Activated naive CD4-positive, alpha-beta T cell treated with anti-CD3 and anti-CD28 coated beads, Interleukin-2, amount 50 U/mL, for 72 hours (primary cell): ENCODE measurements around the gene SDHAF1. TPM values are rescaled to one million over a fixed set of nuclear protein-coding genes. Genes with fewer than 3 reads are reported as not detected.
"Not testable (repeated sequence)": the region's sequence is repeated elsewhere in the genome, so short reads cannot be mapped to it uniquely, and the experiment has no call there.

ENCODE experiments used
- ATAC-seq, 2 donors: fragments of 150-1000 bp; cut with Tn5 transposase; 2 replicates each; pipeline ENCODE4 v1.10.0; 2021; ENCODE audit warnings: mild to moderate bottlenecking in 2 of 2, moderate library complexity in 2 of 2
- DNase-seq, 2 donors: peaks; one replicate each; pipeline ENCODE4 v3.0.0; 2021 to 2022; ENCODE audit warnings: low spot score in 2 of 2
- H3K27ac Mint-ChIP-seq, 2 donors: one replicate each; pipeline ENCODE4 v1.8.0; 2022; ENCODE audit warnings: mild to moderate bottlenecking in 2 of 2, mixed read lengths in 2 of 2
- H3K36me3 Mint-ChIP-seq, 2 donors: one replicate each; pipeline ENCODE4 v1.8.0; 2022; ENCODE audit warnings: mixed read lengths in 2 of 2
- H3K9me3 Mint-ChIP-seq, 2 donors: one replicate each; pipeline ENCODE4 v1.8.0; 2022; ENCODE audit warnings: mixed read lengths in 2 of 2
- total RNA-seq, 2 donors: library from RNA; stranded (reverse); gene quantifications; one replicate each; pipeline ENCODE4 v1.2.3, GENCODE V29; 2022

The SDHAF1 gene
- 10 to 100 TPM; 23.0 to 24.7 TPM for total RNA-seq

GRCh38 chr19:35995048-35995993, at the start of gene SDHAF1:
SDHAF1 (plus strand) TSS chr19:35995188; CDS start chr19:35995275, 87 bp downstream.
- DNase-seq (peak; percentile 94 to 97), ATAC-seq (peak; percentile 92 to 94)
- Mint-ChIP-seq H3K36me3 (peaks cover 12 to 14% of the 10 kb centered on the region in 2 donors), H3K9me3 (no peaks in the 10 kb centered on the region), H3K27ac (peak within 1 kb of the TSS; percentile 91 to 97)

DNA sequence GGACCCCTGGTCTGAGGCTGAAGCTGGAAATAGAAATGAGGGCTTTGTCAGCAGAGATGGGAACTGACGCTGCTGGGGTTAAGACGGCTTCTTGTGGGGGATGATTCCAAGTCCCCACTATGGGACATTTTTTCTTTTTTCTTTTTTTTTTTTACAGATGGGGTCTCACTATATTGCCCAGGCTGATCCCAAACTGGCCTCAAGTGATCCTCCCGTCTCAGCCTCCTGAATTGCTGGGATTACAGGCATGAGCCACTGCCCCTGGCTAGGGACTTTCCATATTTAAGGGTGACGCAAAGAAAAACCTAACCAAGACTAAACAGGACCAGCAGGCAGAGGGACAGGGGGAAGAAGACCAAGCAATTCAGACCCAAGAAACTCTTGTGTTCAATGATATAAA, 48.8 kb upstream of the SDHAF1 start:
- Mint-ChIP-seq H3K9me3 (no peaks in the 10 kb centered on the region), H3K27ac (peak overlapping the region; percentile 51 to 52), H3K36me3 (no peaks in the 10 kb centered on the region)
- DNase-seq, result no peak
- ATAC-seq, result no peak

- Mint-ChIP-seq H3K27ac (peak overlapping the region in 1 of 2 donors; percentile 55), H3K36me3 (no peaks in the 10 kb centered on the region), H3K9me3 (no peaks in the 10 kb centered on the region)
- DNase-seq, result no peak
- no peak for ATAC-seq
These were observed 45.9 kb upstream of the SDHAF1 start for GRCh38 chr19:35949131-35949530.

- no peak for ATAC-seq
- Mint-ChIP-seq H3K9me3 (no peaks in the 10 kb centered on the region), H3K36me3 (no peaks in the 10 kb centered on the region), H3K27ac (no peak overlapping the region)
- DNase-seq, result no peak
These were observed 38.9 kb upstream of the SDHAF1 start for GRCh38 chr19:35955881-35956634.

DNA sequence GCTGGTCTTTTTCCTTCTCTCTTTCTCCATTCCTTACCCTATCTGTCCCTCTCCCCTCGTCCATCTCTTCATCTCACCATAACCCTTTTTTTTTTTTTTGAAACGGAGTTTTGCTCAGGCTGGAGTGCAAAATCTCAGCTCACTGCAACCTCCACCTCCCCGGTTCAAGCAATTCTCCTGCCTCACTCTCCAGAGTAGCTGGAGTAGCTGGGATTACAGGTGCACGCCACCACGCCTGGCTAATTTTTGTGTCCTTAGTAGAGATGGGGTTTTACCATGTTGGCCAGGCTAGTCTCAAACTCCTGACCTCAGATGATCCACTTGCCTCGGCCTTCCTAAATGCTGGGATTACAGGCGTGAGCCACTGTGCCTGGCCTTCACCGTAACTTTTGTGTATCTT, 37.6 kb upstream of the SDHAF1 start:
- H3K27ac Mint-ChIP-seq, H3K36me3 Mint-ChIP-seq, DNase-seq, ATAC-seq, H3K9me3 Mint-ChIP-seq: not testable (repeated sequence)

GRCh38 chr19:35958660-35959039, 36.3 kb upstream of the SDHAF1 start:
- ATAC-seq, result peak in 1 of 2 donors; percentile 2
- Mint-ChIP-seq H3K36me3 (no peaks in the 10 kb centered on the region), H3K27ac (no peak overlapping the region)

GRCh38 chr19:35959040-35959967, 35.7 kb upstream of the SDHAF1 start:
- DNase-seq (peak; percentile 62 to 76), ATAC-seq (peak; percentile 88 to 91)
- no peaks in the 10 kb centered on the region for H3K36me3 Mint-ChIP-seq
- no peaks in the 10 kb centered on the region for H3K9me3 Mint-ChIP-seq
- no peak overlapping the region for H3K27ac Mint-ChIP-seq

More at GRCh38 chr19:35958660-35959039, 36.3 kb upstream of the SDHAF1 start:
- DNase-seq, result no peak
- no peaks in the 10 kb centered on the region for H3K9me3 Mint-ChIP-seq

DNA sequence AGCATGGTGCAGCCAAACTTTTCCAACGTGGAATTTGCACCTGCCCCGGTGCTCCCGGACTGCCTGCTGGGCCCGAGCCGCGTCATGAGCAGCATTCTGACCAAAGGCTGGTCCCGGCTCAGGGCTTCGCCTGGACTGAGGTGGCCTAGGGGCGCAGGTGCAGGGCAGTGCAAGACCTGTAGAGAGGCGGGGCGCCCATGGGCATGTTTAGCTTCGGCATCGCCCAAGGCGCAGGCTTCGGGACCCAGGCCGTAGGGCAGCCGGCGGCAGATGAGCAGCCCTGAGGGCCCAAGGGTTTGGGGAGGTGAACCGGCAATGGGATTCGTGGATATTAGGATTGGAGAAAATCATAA, 35.0 kb upstream of the SDHAF1 start:
- DNase-seq (no peak), ATAC-seq (no peak)
- H3K36me3 Mint-ChIP-seq, result no peaks in the 10 kb centered on the region
- no peak overlapping the region for H3K27ac Mint-ChIP-seq
- H3K9me3 Mint-ChIP-seq, result no peaks in the 10 kb centered on the region

DNA sequence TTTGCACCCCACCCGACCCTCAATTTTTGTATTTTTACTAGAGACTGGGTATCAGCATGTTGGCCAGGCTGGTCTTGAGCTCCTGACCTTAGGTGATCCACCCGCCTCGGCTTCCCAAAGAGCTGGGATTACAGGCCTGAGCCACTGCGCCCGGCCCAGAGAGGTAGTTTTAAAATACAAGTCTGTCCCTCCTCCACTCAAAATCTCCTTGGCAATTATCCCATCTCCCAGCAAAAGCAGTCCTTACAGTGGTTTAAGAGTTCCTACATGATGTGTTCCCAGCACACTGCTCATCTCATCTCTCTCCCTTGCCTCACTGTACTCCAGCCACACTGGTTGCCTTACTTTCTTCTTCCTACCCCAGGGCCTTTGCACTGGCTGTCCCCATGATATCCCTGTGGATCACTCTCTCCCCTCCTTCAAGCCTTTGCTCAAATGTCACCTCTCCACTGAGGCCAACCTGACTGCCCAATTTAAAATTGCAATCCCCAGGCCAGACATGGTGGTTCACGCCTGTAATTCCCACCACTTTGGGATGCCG, 34.5 kb upstream of the SDHAF1 start:
- Mint-ChIP-seq H3K9me3 (no peaks in the 10 kb centered on the region), H3K36me3 (no peaks in the 10 kb centered on the region), H3K27ac (no peak overlapping the region)
- DNase-seq (no peak), ATAC-seq (no peak)

GRCh38 chr19:35963514-35963913, 31.5 kb upstream of the SDHAF1 start:
- peak in 1 of 2 donors; percentile 55 for DNase-seq
- H3K27ac Mint-ChIP-seq, result no peak overlapping the region
- H3K9me3 Mint-ChIP-seq, result no peaks in the 10 kb centered on the region
- no peaks in the 10 kb centered on the region for H3K36me3 Mint-ChIP-seq
- no peak for ATAC-seq

GRCh38 chr19:35966771-35967170, 28.2 kb upstream of the SDHAF1 start:
- no peaks in the 10 kb centered on the region for H3K36me3 Mint-ChIP-seq
- DNase-seq (no peak), ATAC-seq (no peak)
- H3K9me3 Mint-ChIP-seq, result no peaks in the 10 kb centered on the region
- H3K27ac Mint-ChIP-seq, result no peak overlapping the region

- ATAC-seq, result no peak
- H3K9me3 Mint-ChIP-seq, result no peaks in the 10 kb centered on the region
These were observed 21.5 kb upstream of the SDHAF1 start for GRCh38 chr19:35973487-35973886.

GRCh38 chr19:35975608-35976214, 19.3 kb upstream of the SDHAF1 start:
- Mint-ChIP-seq H3K27ac (no peak overlapping the region), H3K9me3 (no peaks in the 10 kb centered on the region), H3K36me3 (no peaks in the 10 kb centered on the region)
- DNase-seq, result no peak
- ATAC-seq, result no peak

More at GRCh38 chr19:35973487-35973886, 21.5 kb upstream of the SDHAF1 start:
- H3K27ac Mint-ChIP-seq, result no peak overlapping the region
- no peaks in the 10 kb centered on the region for H3K36me3 Mint-ChIP-seq
- DNase-seq, result no peak

GRCh38 chr19:35977446-35978222, 17.4 kb upstream of the SDHAF1 start:
- DNase-seq (peak in 1 of 2 donors; percentile 22), ATAC-seq (peak in 1 of 2 donors; percentile 78)
- no peaks in the 10 kb centered on the region for H3K9me3 Mint-ChIP-seq

DNA sequence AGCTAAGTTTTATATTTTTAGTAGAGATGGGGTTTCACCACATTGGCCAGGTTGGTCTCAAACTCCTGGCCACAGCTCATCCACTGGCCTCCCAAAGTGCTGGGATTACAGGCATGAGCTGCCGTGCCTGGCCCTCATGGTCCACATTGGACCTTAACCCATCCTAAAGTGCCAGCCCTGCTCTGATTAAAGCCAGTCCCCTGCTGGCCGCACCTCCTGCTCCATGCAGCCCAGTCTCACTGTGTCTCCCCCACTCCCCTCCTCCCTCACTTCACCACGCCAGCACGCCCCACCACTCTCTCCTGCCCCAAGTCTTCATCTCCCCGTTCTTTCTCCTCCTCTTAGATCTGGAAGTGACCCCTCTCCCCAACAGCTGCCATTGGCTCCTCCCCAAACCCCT, 16.7 kb upstream of the SDHAF1 start:
- Mint-ChIP-seq H3K9me3 (no peaks in the 10 kb centered on the region), H3K27ac (peak overlapping the region in 1 of 2 donors; percentile 31), H3K36me3 (no peaks in the 10 kb centered on the region)
- ATAC-seq (no peak), DNase-seq (no peak)

More at GRCh38 chr19:35977446-35978222, 17.4 kb upstream of the SDHAF1 start:
- Mint-ChIP-seq H3K36me3 (no peaks in the 10 kb centered on the region), H3K27ac (peak overlapping the region in 1 of 2 donors; percentile 31)
